GM11168 (cell line): ENCODE data around the gene SMIM34.
"Not testable (repeated sequence)": the region's sequence is repeated elsewhere in the genome, so short reads cannot be mapped to it uniquely, and the experiment has no call there.

ENCODE experiments used
- in situ Hi-C: fragments of 300-500 bp; cut with MboI; formaldehyde crosslinking; loops from one replicate; pipeline ENCODE4 v1.12.0; 2022; ENCODE audit warnings: low sequenced_read_pairs; ENCODE audit not compliant: unreplicated experiment

Gene SMIM34

DNA sequence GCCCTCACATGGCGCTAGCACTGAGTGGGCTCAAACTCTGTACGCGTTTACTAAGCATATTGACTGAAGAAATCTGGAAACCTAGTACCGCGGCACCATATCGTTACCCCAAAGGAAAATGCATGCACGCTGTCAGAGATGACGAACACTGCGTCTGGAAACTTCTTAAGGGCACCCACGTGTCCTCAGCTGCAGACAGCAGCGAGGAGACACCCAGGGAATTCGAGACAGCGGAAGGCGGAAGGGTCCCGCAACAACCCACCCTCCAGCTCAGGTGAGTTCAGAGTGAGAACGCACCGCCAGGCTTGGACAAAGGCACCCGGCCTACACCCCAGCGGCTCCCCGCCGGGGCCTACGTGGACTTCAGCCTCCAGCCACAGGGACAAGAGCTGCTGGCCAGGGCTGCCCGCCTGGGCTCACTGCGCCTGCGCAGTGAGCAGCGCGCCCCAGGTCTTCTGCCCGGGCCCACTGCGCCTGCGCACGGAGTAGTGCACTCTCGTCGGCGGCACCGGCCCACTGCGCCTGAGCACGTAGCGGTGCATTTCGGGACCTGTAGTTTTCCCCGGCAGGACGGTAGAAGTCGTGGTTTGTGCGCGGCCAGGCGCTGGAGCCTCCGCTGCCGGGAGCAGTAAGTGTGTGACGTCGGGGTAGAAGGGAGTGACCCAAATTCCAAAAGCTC is 48.7 kb downstream of the SMIM34 start, which contains the start of gene SMIM11:
TSS of gene SMIM11 (plus strand) at position 568 of the 679 bp plus-strand sequence. CDS start 3,998 bp downstream, outside the sequence.
- in situ Hi-C loops, result not testable (repeated sequence)

DNA sequence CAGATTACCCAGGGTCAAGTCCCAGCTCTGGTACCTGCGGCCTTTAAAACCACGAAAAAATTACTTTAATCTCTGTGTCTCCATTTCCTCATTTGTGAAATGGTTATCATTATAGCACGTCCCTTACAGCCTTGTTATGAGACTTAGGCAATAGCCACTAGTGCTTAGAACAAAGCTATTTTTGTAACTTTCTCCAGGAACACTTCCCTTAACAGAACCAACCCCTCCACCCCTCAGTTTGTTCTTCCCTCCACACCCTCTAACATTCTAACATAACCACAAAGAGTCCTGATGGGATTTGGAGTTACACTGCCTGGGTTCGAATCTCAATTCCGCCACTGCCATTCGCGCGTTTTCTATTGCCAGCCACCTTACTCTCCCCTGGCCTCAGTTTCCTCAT is 49.3 kb downstream of the SMIM34 start:
- in situ Hi-C loops, result not testable (repeated sequence)

DNA sequence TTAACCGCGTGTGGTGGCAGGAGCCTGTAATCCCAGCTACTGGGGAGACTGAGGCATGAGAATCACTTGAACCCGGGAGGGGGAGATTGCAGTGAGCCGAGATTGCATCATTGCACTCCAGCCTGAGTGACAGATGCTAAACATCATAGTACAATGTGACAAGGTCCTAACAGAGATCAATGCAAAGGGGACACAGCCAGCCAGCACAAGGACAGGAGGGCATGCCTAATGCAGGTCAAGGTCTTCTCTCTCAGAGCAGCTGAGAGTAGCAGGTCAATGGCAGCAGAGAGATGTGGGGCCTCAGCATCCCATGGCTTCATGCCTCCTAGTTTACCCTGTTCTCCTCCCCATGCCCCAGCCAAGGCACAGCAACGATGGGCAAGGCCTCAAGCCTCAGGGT is 51.4 kb downstream of the SMIM34 start:
- in situ Hi-C loops, result no loop called here

DNA sequence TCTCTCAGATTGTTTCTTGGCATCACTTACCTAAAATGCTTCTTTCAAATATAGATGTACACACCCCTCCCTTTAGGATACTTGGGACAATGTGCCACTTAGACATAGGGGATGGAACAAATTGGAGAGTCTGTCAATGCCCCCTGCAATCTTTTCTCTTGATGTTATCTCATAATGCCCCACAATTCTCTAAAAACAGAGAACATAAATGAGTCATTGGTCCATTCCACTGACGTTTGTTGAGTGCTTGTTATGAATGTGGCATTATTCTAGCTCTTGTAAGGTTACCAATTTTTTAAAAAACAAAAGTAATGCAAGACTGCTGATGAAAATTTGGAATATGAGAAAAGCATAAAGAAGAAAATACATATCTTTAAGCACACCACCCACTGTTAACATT is 54.0 kb downstream of the SMIM34 start:
- in situ Hi-C loops, result no loop called here
